Neural cell (in vitro differentiated cells): ENCODE measurements around the gene ZNF407. TPM values are rescaled to one million over a fixed set of nuclear protein-coding genes. Genes with fewer than 3 reads are reported as not detected.

Experiments
- H2AFZ ChIP-seq: fragments of 200-600, 300-800 bp; sonication (generic), shearing (Covaris generic); 2 replicates; pipeline ENCODE4 v1.6.0; 2014; ENCODE audit warnings: low read depth, mild to moderate bottlenecking, antibody characterized with exemption, low read length, moderate library complexity
- H3F3A ChIP-seq: fragments of 200-600 bp; shearing (Covaris generic); 2 replicates; pipeline ENCODE4 v1.6.1; 2016; ENCODE audit warnings: mild to moderate bottlenecking, moderate library complexity, mixed read lengths, antibody characterized with exemption, low read length; ENCODE audit not compliant: insufficient read depth, poor library complexity, severe bottlenecking
- H3K27ac ChIP-seq: fragments of 200-600, 300-800 bp; sonication (generic), shearing (Covaris generic); 2 replicates; pipeline ENCODE4 v1.5.1; 2014; ENCODE audit warnings: mild to moderate bottlenecking, low read length, moderate library complexity
- H3K27me3 ChIP-seq: fragments of 300-800, 200-600 bp; sonication (generic), shearing (Covaris generic); 2 replicates; pipeline ENCODE4 v1.6.0; 2014; ENCODE audit warnings: mild to moderate bottlenecking, low read depth, low read length, moderate library complexity; ENCODE audit not compliant: insufficient read depth
- H3K36me3 ChIP-seq: fragments of 300-800, 200-600 bp; sonication (generic), shearing (Covaris generic); 2 replicates; pipeline ENCODE4 v1.5.1; 2014; ENCODE audit warnings: mild to moderate bottlenecking, antibody characterized with exemption, low read length, moderate library complexity; ENCODE audit not compliant: insufficient read depth
- H3K4me2 ChIP-seq: fragments of 300-800, 200-600 bp; sonication (generic), shearing (Covaris generic); 2 replicates; pipeline ENCODE4 v1.6.0; 2014; ENCODE audit warnings: mild to moderate bottlenecking, low read length
- H3K4me3 ChIP-seq: fragments of 300-800, 200-600 bp; sonication (generic), shearing (Covaris generic); 2 replicates; pipeline ENCODE4 v1.5.1; 2014; ENCODE audit warnings: mild to moderate bottlenecking, low read length, moderate library complexity
- H3K79me2 ChIP-seq: fragments of 200-600 bp; shearing (Covaris generic); replicated peaks from 2 replicates; pipeline ENCODE4 v1.6.0; 2014; ENCODE audit warnings: mild to moderate bottlenecking, low read length, moderate library complexity; ENCODE audit not compliant: insufficient read depth
- H3K9ac ChIP-seq: fragments of 300-800, 200-600 bp; sonication (generic), shearing (Covaris generic); 2 replicates; pipeline ENCODE4 v1.6.1; 2016; ENCODE audit warnings: mild to moderate bottlenecking, low read length, mixed read lengths
- H3K9me2 ChIP-seq: fragments of 200-600 bp; shearing (Covaris generic); 2 replicates; pipeline ENCODE4 v1.6.1; 2016; ENCODE audit warnings: mild to moderate bottlenecking, low read length, mixed read lengths; ENCODE audit not compliant: insufficient read depth
- H3K9me3 ChIP-seq: fragments of 200-600, 300-800 bp; sonication (generic), shearing (Covaris generic); 2 replicates; pipeline ENCODE4 v1.6.1; 2016; ENCODE audit warnings: mild to moderate bottlenecking, mixed run types, low read length, moderate library complexity, mixed read lengths
- H4K20me1 ChIP-seq: fragments of 200-600 bp; shearing (Covaris generic); 2 replicates; pipeline ENCODE4 v1.6.1; 2016; ENCODE audit warnings: mild to moderate bottlenecking, mixed run types; ENCODE audit not compliant: insufficient read depth
- EP300 ChIP-seq: fragments of 450-650 bp; conservative IDR thresholded peaks from 2 replicates; pipeline ENCODE4 v1.6.1; 2014; ENCODE audit warnings: antibody characterized with exemption, mild to moderate bottlenecking, moderate library complexity; ENCODE audit not compliant: poor library complexity, severe bottlenecking
- EZH2 ChIP-seq: fragments of 200-600, 300-800 bp; shearing (Covaris generic), sonication (generic); IDR thresholded peaks from 2 replicates; pipeline ENCODE4 v1.6.1; 2014; ENCODE audit warnings: antibody characterized with exemption, low read length, borderline replicate concordance, mild to moderate bottlenecking; ENCODE audit not compliant: insufficient read depth, poor library complexity, severe bottlenecking
- MXI1 ChIP-seq: fragments of 450-650 bp; conservative IDR thresholded peaks from 2 replicates; pipeline ENCODE4 v1.6.1; 2014; ENCODE audit warnings: antibody characterized with exemption, mild to moderate bottlenecking; ENCODE audit not compliant: poor library complexity, severe bottlenecking
- POLR2AphosphoS5 ChIP-seq: IDR thresholded peaks from 2 replicates; pipeline ENCODE4 v1.6.1; 2012
- RAD21 ChIP-seq: fragments of 450-650 bp; conservative IDR thresholded peaks from 2 replicates; pipeline ENCODE4 v1.6.1; 2014; ENCODE audit warnings: antibody characterized with exemption, mild to moderate bottlenecking, moderate library complexity
- SMC3 ChIP-seq: fragments of 450-650 bp; conservative IDR thresholded peaks from 2 replicates; pipeline ENCODE4 v1.6.1; 2014; ENCODE audit warnings: antibody characterized with exemption, mild to moderate bottlenecking, moderate library complexity; ENCODE audit not compliant: poor library complexity
- TAF1 ChIP-seq: IDR thresholded peaks from 2 replicates; pipeline ENCODE4 v1.6.1; 2012; ENCODE audit warnings: low read depth
- polyA plus RNA-seq: library from polyadenylated mRNA; depleted of rRNA; stranded (reverse); fragments of >200 nt; gene quantifications from 2 replicates; pipeline ENCODE4 v1.2.3, GENCODE V29; 2014
- TF ChIP-seq, protein P1 (sequence below): fragments of 450-650 bp; IDR thresholded peaks from 2 replicates; pipeline ENCODE4 v1.5.1; 2014; ENCODE audit warnings: antibody characterized with exemption, mild to moderate bottlenecking, moderate library complexity; ENCODE audit not compliant: poor library complexity, severe bottlenecking
- TF ChIP-seq, protein P2 (sequence below): IDR thresholded peaks from 2 replicates; pipeline ENCODE4 v1.6.1; 2012; ENCODE audit warnings: borderline replicate concordance

Gene ZNF407
- polyA plus RNA-seq, 1 donor from 2014 or later: 2.9 TPM

DNA sequence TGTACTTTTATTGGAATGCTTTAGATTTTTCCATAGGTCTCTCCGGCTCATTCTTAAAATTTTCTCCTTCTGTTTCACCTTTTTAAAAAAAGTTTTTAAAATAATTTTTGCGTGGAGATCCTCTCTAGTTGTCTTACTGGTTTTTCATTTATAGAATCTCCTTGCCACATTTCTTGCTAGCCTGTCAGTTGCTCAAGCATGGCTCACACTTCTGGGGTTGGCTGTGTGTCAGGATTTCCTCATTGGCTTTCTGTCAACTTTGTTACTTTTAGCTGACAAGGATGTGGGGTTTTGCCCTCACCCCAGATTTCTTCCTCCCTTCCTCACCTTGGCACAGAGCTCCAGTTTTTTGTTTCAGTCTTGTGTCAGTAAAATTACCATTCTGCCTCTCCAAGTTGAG lies 124.6 kb downstream of the ZNF407 start:
- no peak for TF ChIP-seq TAF1
- no peak for TF ChIP-seq MXI1
- no peak for TF ChIP-seq POLR2AphosphoS5
- TF ChIP-seq SMC3: no peak
- no peak for TF ChIP-seq RAD21
- TF ChIP-seq, protein P1, sequence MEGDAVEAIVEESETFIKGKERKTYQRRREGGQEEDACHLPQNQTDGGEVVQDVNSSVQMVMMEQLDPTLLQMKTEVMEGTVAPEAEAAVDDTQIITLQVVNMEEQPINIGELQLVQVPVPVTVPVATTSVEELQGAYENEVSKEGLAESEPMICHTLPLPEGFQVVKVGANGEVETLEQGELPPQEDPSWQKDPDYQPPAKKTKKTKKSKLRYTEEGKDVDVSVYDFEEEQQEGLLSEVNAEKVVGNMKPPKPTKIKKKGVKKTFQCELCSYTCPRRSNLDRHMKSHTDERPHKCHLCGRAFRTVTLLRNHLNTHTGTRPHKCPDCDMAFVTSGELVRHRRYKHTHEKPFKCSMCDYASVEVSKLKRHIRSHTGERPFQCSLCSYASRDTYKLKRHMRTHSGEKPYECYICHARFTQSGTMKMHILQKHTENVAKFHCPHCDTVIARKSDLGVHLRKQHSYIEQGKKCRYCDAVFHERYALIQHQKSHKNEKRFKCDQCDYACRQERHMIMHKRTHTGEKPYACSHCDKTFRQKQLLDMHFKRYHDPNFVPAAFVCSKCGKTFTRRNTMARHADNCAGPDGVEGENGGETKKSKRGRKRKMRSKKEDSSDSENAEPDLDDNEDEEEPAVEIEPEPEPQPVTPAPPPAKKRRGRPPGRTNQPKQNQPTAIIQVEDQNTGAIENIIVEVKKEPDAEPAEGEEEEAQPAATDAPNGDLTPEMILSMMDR: no peak
- H3K9me3 ChIP-seq: no peaks in the 10 kb centered on the region
- H3F3A ChIP-seq: no peaks in the 10 kb centered on the region
- no peaks in the 10 kb centered on the region for H4K20me1 ChIP-seq
- H3K79me2 ChIP-seq: no peaks in the 10 kb centered on the region
- no peaks in the 10 kb centered on the region for H3K27me3 ChIP-seq
- H3K27ac ChIP-seq: no peak overlapping the region
- no peak overlapping the region for H3K9ac ChIP-seq
- no peaks in the 10 kb centered on the region for H3K36me3 ChIP-seq
- no peaks in the 10 kb centered on the region for H3K9me2 ChIP-seq
- H3K4me2 ChIP-seq: no peak overlapping the region
- no peak overlapping the region for H2AFZ ChIP-seq
- H3K4me3 ChIP-seq: no peak overlapping the region

DNA sequence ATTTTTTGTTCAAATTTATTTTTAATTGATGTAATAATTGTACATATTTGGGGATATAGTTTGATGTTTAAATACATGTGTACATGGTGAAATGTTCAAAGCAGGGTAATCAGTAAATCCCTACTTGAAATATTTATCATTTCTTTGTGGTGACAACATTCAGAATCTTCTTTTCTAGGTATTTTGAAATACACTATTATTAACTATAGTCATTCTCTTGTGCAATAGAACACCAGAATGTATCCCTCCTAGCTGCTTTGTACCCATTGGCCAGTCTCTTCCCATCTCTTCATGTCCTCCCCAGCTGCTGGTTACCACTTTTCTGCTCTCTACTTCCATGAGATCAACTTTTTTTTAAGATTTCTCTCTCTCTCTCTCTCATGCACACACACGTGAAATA lies 126.5 kb downstream of the ZNF407 start:
- H2AFZ ChIP-seq: no peak overlapping the region
- no peaks in the 10 kb centered on the region for H3K27me3 ChIP-seq
- H3K9me3 ChIP-seq: no peaks in the 10 kb centered on the region
- no peak overlapping the region for H3K4me2 ChIP-seq
- H3K36me3 ChIP-seq: no peaks in the 10 kb centered on the region
- TF ChIP-seq RAD21: no peak
- TF ChIP-seq POLR2AphosphoS5: no peak
- TF ChIP-seq, protein P2, sequence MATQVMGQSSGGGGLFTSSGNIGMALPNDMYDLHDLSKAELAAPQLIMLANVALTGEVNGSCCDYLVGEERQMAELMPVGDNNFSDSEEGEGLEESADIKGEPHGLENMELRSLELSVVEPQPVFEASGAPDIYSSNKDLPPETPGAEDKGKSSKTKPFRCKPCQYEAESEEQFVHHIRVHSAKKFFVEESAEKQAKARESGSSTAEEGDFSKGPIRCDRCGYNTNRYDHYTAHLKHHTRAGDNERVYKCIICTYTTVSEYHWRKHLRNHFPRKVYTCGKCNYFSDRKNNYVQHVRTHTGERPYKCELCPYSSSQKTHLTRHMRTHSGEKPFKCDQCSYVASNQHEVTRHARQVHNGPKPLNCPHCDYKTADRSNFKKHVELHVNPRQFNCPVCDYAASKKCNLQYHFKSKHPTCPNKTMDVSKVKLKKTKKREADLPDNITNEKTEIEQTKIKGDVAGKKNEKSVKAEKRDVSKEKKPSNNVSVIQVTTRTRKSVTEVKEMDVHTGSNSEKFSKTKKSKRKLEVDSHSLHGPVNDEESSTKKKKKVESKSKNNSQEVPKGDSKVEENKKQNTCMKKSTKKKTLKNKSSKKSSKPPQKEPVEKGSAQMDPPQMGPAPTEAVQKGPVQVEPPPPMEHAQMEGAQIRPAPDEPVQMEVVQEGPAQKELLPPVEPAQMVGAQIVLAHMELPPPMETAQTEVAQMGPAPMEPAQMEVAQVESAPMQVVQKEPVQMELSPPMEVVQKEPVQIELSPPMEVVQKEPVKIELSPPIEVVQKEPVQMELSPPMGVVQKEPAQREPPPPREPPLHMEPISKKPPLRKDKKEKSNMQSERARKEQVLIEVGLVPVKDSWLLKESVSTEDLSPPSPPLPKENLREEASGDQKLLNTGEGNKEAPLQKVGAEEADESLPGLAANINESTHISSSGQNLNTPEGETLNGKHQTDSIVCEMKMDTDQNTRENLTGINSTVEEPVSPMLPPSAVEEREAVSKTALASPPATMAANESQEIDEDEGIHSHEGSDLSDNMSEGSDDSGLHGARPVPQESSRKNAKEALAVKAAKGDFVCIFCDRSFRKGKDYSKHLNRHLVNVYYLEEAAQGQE: no peak
- TF ChIP-seq, protein P1: no peak
- no peak for TF ChIP-seq EP300
- TF ChIP-seq MXI1: no peak
- TF ChIP-seq TAF1: no peak
- no peak for TF ChIP-seq SMC3
- no peak for TF ChIP-seq EZH2
- no peak overlapping the region for H3K9ac ChIP-seq
- H3K27ac ChIP-seq: no peak overlapping the region
- no peaks in the 10 kb centered on the region for H3F3A ChIP-seq
- no peak overlapping the region for H3K4me3 ChIP-seq
- no peaks in the 10 kb centered on the region for H3K9me2 ChIP-seq
- no peaks in the 10 kb centered on the region for H3K79me2 ChIP-seq
- H4K20me1 ChIP-seq: no peaks in the 10 kb centered on the region
